GM12801 (cell line): Measurements from ENCODE around the gene APOB.

ENCODE experiments used
- CTCF ChIP-seq: IDR thresholded peaks from one replicate; pipeline ENCODE4 v1.5.1; 2011; ENCODE audit warnings: control low read depth; ENCODE audit not compliant: insufficient read length; ENCODE audit errors: extremely low read depth

Gene APOB

GRCh38 chr2:21006423-21007128 is 37.3 kb downstream of the APOB start:
- TF ChIP-seq CTCF, result no peak

GRCh38 chr2:21005700-21006422 is 38.0 kb downstream of the APOB start:
- TF ChIP-seq CTCF, result no peak

- no peak for TF ChIP-seq CTCF
Observed at GRCh38 chr2:21005111-21005699, 38.7 kb downstream of the APOB start.

GRCh38 chr2:21004181-21004572 is 39.7 kb downstream of the APOB start:
- TF ChIP-seq CTCF, result no peak

GRCh38 chr2:21003572-21004180 is 40.2 kb downstream of the APOB start:
- TF ChIP-seq CTCF, result no peak

- no peak for TF ChIP-seq CTCF
Observed at GRCh38 chr2:21002814-21003192, 41.1 kb downstream of the APOB start.
